Measurements from ENCODE around the gene SIGLEC10.

SIGLEC10 gene

GRCh38 chr19:51365211-51365964 is 52.1 kb downstream of the SIGLEC10 start:
- no peak for DNase-seq (ENCODE audit: low read depth)

- no peak for DNase-seq (ENCODE audit: low read depth)
Observed at GRCh38 chr19:51364200-51365106, 53.0 kb downstream of the SIGLEC10 start.

GRCh38 chr19:51361239-51361638 is 56.2 kb downstream of the SIGLEC10 start:
- DNase-seq (ENCODE audit: low read depth) = no peak

Data from stimulated activated CD8-positive, alpha-beta memory T cell treated with anti-CD3 and anti-CD28 coated beads, Interleukin-15, amount 100 ng/mL, for 1 hour (primary cell).